ENCODE data around the gene ANKRD33B. TPM values are rescaled to one million over a fixed set of nuclear protein-coding genes. Genes with fewer than 3 reads are reported as not detected.

Gene ANKRD33B
- total and polyA plus RNA-seq, 9 of the 15 experiments (the other 6 are each of a cell fraction or from before 2014, with no cell fraction given): 0.10 to 1.7 (median 0.40) TPM

GRCh38 chr5:10602031-10602806, 38.3 kb downstream of the ANKRD33B start (continued):
- TF ChIP-seq KDM1A (IDR thresholded peaks at IDR 0.05) (peak in 1 of 2 experiments; percentile 60; a peak in 3 of 4 replicates), SAP30 (IDR thresholded peaks at IDR 0.05; ENCODE audit: borderline replicate concordance, insufficient read depth, low read depth, low read length, poor library complexity, severe bottlenecking) (no peak), RBFOX2 (IDR thresholded peaks at IDR 0.05; ENCODE audit: low read depth, low read length) (no peak), ETV6 (IDR thresholded peaks at IDR 0.05; ENCODE audit: borderline replicate concordance in 1 of 2, low read depth in 2 of 2, low read length in 1 of 2) (no peak), ETV6 (CRISPR knock-in tag; IDR thresholded peaks at IDR 0.05; ENCODE audit: borderline replicate concordance) (no peak), ZNF586 (CRISPR knock-in tag; conservative IDR thresholded peaks at IDR 0.05) (no peak), CREM (IDR thresholded peaks at IDR 0.05; ENCODE audit: low read depth) (peak; percentile 77), KDM2B (CRISPR knock-in tag; IDR thresholded peaks at IDR 0.05) (no peak), BRF1 (IDR thresholded peaks at IDR 0.05; ENCODE audit: borderline replicate concordance, extremely low read depth, insufficient read length) (no peak), NFXL1 (CRISPR knock-in tag; IDR thresholded peaks at IDR 0.05) (no peak), GTF2A2 (tag; IDR thresholded peaks at IDR 0.05) (no peak), CBX8 (IDR thresholded peaks at IDR 0.05; ENCODE audit: borderline replicate concordance, extremely low read depth, low read depth, low read length, poor library complexity, severe bottlenecking) (no peak), HDAC3 (IDR thresholded peaks at IDR 0.05; ENCODE audit: borderline replicate concordance, partially characterized antibody) (no peak), NONO (IDR thresholded peaks at IDR 0.05; ENCODE audit: low read depth in 2 of 2, low read length in 1 of 2) (no peak), HDAC1 (IDR thresholded peaks at IDR 0.05) (peak in 1 of 2 experiments; percentile 56; a peak in 1 of 4 replicates), MTF1 (CRISPR knock-in tag; IDR thresholded peaks at IDR 0.05; ENCODE audit: borderline replicate concordance) (no peak), ZNF316 (IDR thresholded peaks at IDR 0.05) (no peak), EGR1 (conservative IDR thresholded peaks at IDR 0.05) (no peak), NCOR1 (IDR thresholded peaks at IDR 0.05) (peak; percentile 81), PURB (CRISPR knock-in tag; IDR thresholded peaks at IDR 0.05; ENCODE audit: low read depth) (no peak), PHF21A (IDR thresholded peaks at IDR 0.05; ENCODE audit: borderline replicate concordance, low read depth) (peak; percentile 74; the same call in 1 of the 2 replicates), MBD2 (IDR thresholded peaks at IDR 0.05; ENCODE audit: borderline replicate concordance, low read depth) (peak; percentile 43; the same call in 1 of the 2 replicates), ZNF75A (CRISPR knock-in tag; IDR thresholded peaks at IDR 0.05) (no peak), ZNF764 (CRISPR knock-in tag; IDR thresholded peaks at IDR 0.05; ENCODE audit: low read depth) (no peak), TAF1 (IDR thresholded peaks at IDR 0.05; ENCODE audit: control insufficient read depth, extremely low read depth, insufficient read depth, low read length, severe bottlenecking) (no peak), CREB1 (IDR thresholded peaks at IDR 0.05) (peak; percentile 28; the same call in 1 of the 2 replicates), CREB1 (CRISPR knock-in tag; IDR thresholded peaks at IDR 0.05) (no peak; the same call in 1 of the 2 replicates), FIP1L1 (IDR thresholded peaks at IDR 0.05; ENCODE audit: low read depth, low read length, poor library complexity, severe bottlenecking) (no peak)
- TF ChIP-seq, protein P1, sequence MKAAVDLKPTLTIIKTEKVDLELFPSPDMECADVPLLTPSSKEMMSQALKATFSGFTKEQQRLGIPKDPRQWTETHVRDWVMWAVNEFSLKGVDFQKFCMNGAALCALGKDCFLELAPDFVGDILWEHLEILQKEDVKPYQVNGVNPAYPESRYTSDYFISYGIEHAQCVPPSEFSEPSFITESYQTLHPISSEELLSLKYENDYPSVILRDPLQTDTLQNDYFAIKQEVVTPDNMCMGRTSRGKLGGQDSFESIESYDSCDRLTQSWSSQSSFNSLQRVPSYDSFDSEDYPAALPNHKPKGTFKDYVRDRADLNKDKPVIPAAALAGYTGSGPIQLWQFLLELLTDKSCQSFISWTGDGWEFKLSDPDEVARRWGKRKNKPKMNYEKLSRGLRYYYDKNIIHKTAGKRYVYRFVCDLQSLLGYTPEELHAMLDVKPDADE (conservative IDR thresholded peaks at IDR 0.05; ENCODE audit: control insufficient read depth, low read depth, low read length): 0 out of 2 replicates have a peak, but pooled peaks have one; percentile 25

All from K562 (cell line).